H9 (cell line): Measurements from ENCODE around the gene VWA3A. TPM values are rescaled to one million over a fixed set of nuclear protein-coding genes. Genes with fewer than 3 reads are reported as not detected.

Experiments
- DNase-seq: peaks from one replicate; pipeline ENCODE4 v3.0.0-alpha.2; 2017
- H2AFZ ChIP-seq: one replicate; pipeline ENCODE4 v1.6.1; 2013; ENCODE audit warnings: mild to moderate bottlenecking, low read length, control low read depth, moderate library complexity
- H2AK5ac ChIP-seq: 2 replicates; pipeline ENCODE4 v1.6.1; 2013; ENCODE audit warnings: low read length, control low read depth, mixed read lengths; ENCODE audit not compliant: insufficient read length
- H2BK120ac ChIP-seq: one replicate; pipeline ENCODE4 v1.6.1; 2013; ENCODE audit warnings: low read depth, mild to moderate bottlenecking, low read length, control low read depth, inconsistent platforms; ENCODE audit not compliant: poor library complexity, severe bottlenecking
- H2BK12ac ChIP-seq: 2 replicates; pipeline ENCODE4 v1.6.1; 2013; ENCODE audit warnings: low read length, control low read depth, mixed read lengths, low read depth; ENCODE audit not compliant: insufficient read length
- H2BK15ac ChIP-seq: 2 replicates; pipeline ENCODE4 v1.6.1; 2013; ENCODE audit warnings: low read depth, low read length, control low read depth
- H2BK20ac ChIP-seq: one replicate; pipeline ENCODE4 v1.6.1; 2013; ENCODE audit warnings: low read depth, mild to moderate bottlenecking, low read length, control low read depth, inconsistent platforms; ENCODE audit not compliant: poor library complexity, severe bottlenecking
- H2BK5ac ChIP-seq: 2 replicates; pipeline ENCODE4 v1.6.1; 2013; ENCODE audit warnings: low read length, control low read depth, mixed read lengths; ENCODE audit not compliant: insufficient read length
- H3K14ac ChIP-seq: 2 replicates; pipeline ENCODE4 v1.6.1; 2013; ENCODE audit warnings: low read length, control low read depth; ENCODE audit not compliant: insufficient read depth
- H3K18ac ChIP-seq: 2 replicates; pipeline ENCODE4 v1.6.1; 2013; ENCODE audit warnings: low read depth, mild to moderate bottlenecking, mixed read lengths, low read length, control low read depth; ENCODE audit not compliant: insufficient read length
- H3K23ac ChIP-seq: 2 replicates; pipeline ENCODE4 v1.6.1; 2013; ENCODE audit warnings: low read length, control low read depth, mixed read lengths, low read depth; ENCODE audit not compliant: insufficient read length
- H3K23me2 ChIP-seq: 2 replicates; pipeline ENCODE4 v1.6.1; 2013; ENCODE audit warnings: low read depth, mild to moderate bottlenecking, mixed read lengths, low read length, control low read depth; ENCODE audit not compliant: insufficient read length, poor library complexity, severe bottlenecking
- H3K27ac ChIP-seq: 2 replicates; pipeline ENCODE4 v1.5.1; 2013; ENCODE audit warnings: low read length, control low read depth, mixed read lengths, low read depth; ENCODE audit not compliant: insufficient read length
- H3K27me3 ChIP-seq: 2 replicates; pipeline ENCODE4 v1.6.1; 2013; ENCODE audit warnings: low read length, control low read depth, inconsistent platforms; ENCODE audit not compliant: insufficient read depth
- H3K4ac ChIP-seq: 2 replicates; pipeline ENCODE4 v1.6.1; 2013; ENCODE audit warnings: low read depth, mild to moderate bottlenecking, control low read depth, inconsistent platforms, low read length, moderate library complexity
- H3K4me1 ChIP-seq: 2 replicates; pipeline ENCODE4 v1.6.1; 2013; ENCODE audit warnings: low read length, control low read depth, inconsistent platforms; ENCODE audit not compliant: insufficient read depth
- H3K4me2 ChIP-seq: 2 replicates; pipeline ENCODE4 v1.6.1; 2013; ENCODE audit warnings: low read length, control low read depth, mixed read lengths; ENCODE audit not compliant: insufficient read length, insufficient read depth
- H3K56ac ChIP-seq: 2 replicates; pipeline ENCODE4 v1.6.1; 2013; ENCODE audit warnings: low read depth, mild to moderate bottlenecking, mixed read lengths, low read length, control low read depth; ENCODE audit not compliant: insufficient read length
- H3K79me1 ChIP-seq: 2 replicates; pipeline ENCODE4 v1.6.1; 2013; ENCODE audit warnings: low read depth, mild to moderate bottlenecking, moderate library complexity, low read length, control low read depth, inconsistent platforms; ENCODE audit not compliant: insufficient read depth, poor library complexity, severe bottlenecking
- H3K79me2 ChIP-seq: 2 replicates; pipeline ENCODE4 v1.6.1; 2013; ENCODE audit warnings: low read length, control low read depth, inconsistent platforms; ENCODE audit not compliant: insufficient read depth
- H3K9ac ChIP-seq: 2 replicates; pipeline ENCODE4 v1.6.1; 2013; ENCODE audit warnings: low read length, control low read depth, mixed read lengths; ENCODE audit not compliant: insufficient read length; ENCODE audit errors: extremely low read depth
- H3K9me3 ChIP-seq: one replicate; pipeline ENCODE4 v1.6.1; 2013; ENCODE audit warnings: low read depth, low read length, inconsistent platforms; ENCODE audit not compliant: control insufficient read depth
- H3T11ph ChIP-seq: one replicate; pipeline ENCODE4 v1.6.1; 2013; ENCODE audit warnings: mild to moderate bottlenecking, low read length, control low read depth, inconsistent platforms
- H4K20me1 ChIP-seq: one replicate; pipeline ENCODE4 v1.6.1; 2013; ENCODE audit not compliant: control insufficient read depth, insufficient read length, insufficient read depth
- H4K5ac ChIP-seq: 2 replicates; pipeline ENCODE4 v1.6.1; 2013; ENCODE audit warnings: low read depth, mild to moderate bottlenecking, mixed read lengths, low read length, control low read depth; ENCODE audit not compliant: insufficient read length
- H4K8ac ChIP-seq: replicated peaks from 2 replicates; pipeline ENCODE4 v1.6.1; 2013; ENCODE audit warnings: low read length, control low read depth, mixed read lengths, low read depth; ENCODE audit not compliant: insufficient read length
- H4K91ac ChIP-seq: 2 replicates; pipeline ENCODE4 v1.6.1; 2013; ENCODE audit warnings: low read depth, mild to moderate bottlenecking, moderate library complexity, mixed read lengths, low read length, control low read depth; ENCODE audit not compliant: insufficient read length
- H3K27ac Mint-ChIP-seq, 3 experiments: 2 replicates in 2 of 3; 3 replicates in 1 of 3; pipeline ENCODE4 v1.8.0; 2020 to 2021; ENCODE audit warnings: mixed read lengths in 3 of 3, mild to moderate bottlenecking in 1 of 3, moderate library complexity in 1 of 3
- H3K27me3 Mint-ChIP-seq: 2 replicates; pipeline ENCODE4 v1.8.0; 2021; ENCODE audit warnings: low read depth, mild to moderate bottlenecking, moderate library complexity, mixed read lengths
- H3K36me3 Mint-ChIP-seq, 3 experiments: 2 replicates in 2 of 3; 3 replicates in 1 of 3; pipeline ENCODE4 v1.8.0; 2020 to 2021; ENCODE audit warnings: low read depth in 3 of 3, mixed read lengths in 3 of 3; ENCODE audit not compliant: insufficient read depth in 1 of 3
- H3K4me1 Mint-ChIP-seq, 2 experiments: 2 replicates each; pipeline ENCODE4 v1.8.0; 2020; ENCODE audit warnings: mixed read lengths in 2 of 2
- H3K4me3 Mint-ChIP-seq, 2 experiments: 2 replicates in 1 of 2; 3 replicates in 1 of 2; pipeline ENCODE4 v1.8.0; 2020 to 2021; ENCODE audit warnings: mild to moderate bottlenecking in 2 of 2, mixed read lengths in 2 of 2, moderate library complexity in 1 of 2
- H3K9me3 Mint-ChIP-seq, 2 experiments: 2 replicates in 1 of 2; 3 replicates in 1 of 2; pipeline ENCODE4 v1.8.0; 2020; ENCODE audit warnings: mild to moderate bottlenecking in 2 of 2, mixed read lengths in 2 of 2, moderate library complexity in 1 of 2
- WGBS: extraction: QIAGEN DNeasy Blood & Tissue Kit; methylation state at CpG from one replicate; pipeline ENCODE4 v1.1.7; 2013; ENCODE audit warnings: missing lambda C conversion rate, low lambda C conversion rate, mixed read lengths; ENCODE audit not compliant: insufficient read length; ENCODE audit errors: extremely low coverage; 5-methylcytosine and 5-hydroxymethylcytosine counted together
- total RNA-seq: library from RNA; stranded (reverse); gene quantifications from 2 replicates; pipeline ENCODE4 v1.2.1, GENCODE V29; 2021
- TF ChIP-seq, protein P1 (sequence below): fragments of 200-600 bp; sonication (generic); conservative IDR thresholded peaks from 3 replicates; pipeline ENCODE4 v1.8.0; 2021; ENCODE audit warnings: antibody characterized with exemption, mild to moderate bottlenecking

VWA3A gene
- total RNA-seq, 1 experiment from 2014 or later = not detected

DNA sequence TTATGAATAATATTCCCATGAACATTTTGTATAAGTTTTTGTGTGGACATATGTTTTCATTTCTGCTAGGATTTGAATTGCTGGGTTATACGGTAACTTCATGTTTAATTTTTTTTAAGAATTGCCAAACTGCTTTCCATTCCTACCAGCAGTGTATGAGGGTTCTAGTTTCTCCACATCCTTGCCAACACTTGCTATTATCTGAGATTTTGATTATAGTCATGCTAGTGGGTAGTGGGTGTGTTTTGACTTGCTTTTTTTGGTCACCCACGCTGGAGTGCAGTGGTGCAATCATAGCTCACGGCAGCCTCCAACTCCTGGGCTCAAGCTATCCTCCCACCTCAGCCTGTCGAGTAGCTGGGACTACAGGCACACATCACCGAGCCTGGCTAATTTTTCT is 110.8 kb downstream of the VWA3A start:
- Histone ChIP-seq H2BK120ac (no peak overlapping the region), H3K4me1 (peaks cover 5% of the 10 kb centered on the region; the same call in 1 of the 2 replicates), H3K4me2 (no peak overlapping the region), H2BK12ac (no peak overlapping the region), H3K79me1 (peaks cover 8% of the 10 kb centered on the region), H2BK20ac (no peak overlapping the region), H3K18ac (no peak overlapping the region), H3K23me2 (peaks cover 14% of the 10 kb centered on the region), H3K9ac (no peak overlapping the region), H3K9me3 (no peaks in the 10 kb centered on the region), H2AFZ (no peak overlapping the region), H3T11ph (no peak overlapping the region), H3K27ac (no peak overlapping the region), H4K8ac (no peak overlapping the region), H3K79me2 (peaks cover 6% of the 10 kb centered on the region; the same call in 1 of the 2 replicates), H2BK15ac (no peak overlapping the region), H3K27me3 (no peaks in the 10 kb centered on the region), H2AK5ac (no peak overlapping the region), H4K91ac (no peak overlapping the region), H2BK5ac (no peak overlapping the region), H3K14ac (no peak overlapping the region), H4K20me1 (no peaks in the 10 kb centered on the region), H3K4ac (no peak overlapping the region), H3K23ac (no peak overlapping the region), H3K56ac (no peak overlapping the region), H4K5ac (no peak overlapping the region)
- Mint-ChIP-seq H3K36me3 (no peaks in the 10 kb centered on the region), H3K27me3 (no peaks in the 10 kb centered on the region), H3K27ac (no peak overlapping the region), H3K4me3 (no peak overlapping the region), H3K9me3 (no peaks in the 10 kb centered on the region; a peak in 1 of 5 replicates), H3K4me1 (peaks cover 16 to 17% of the 10 kb centered on the region in 2 experiments)
- TF ChIP-seq, protein P1, sequence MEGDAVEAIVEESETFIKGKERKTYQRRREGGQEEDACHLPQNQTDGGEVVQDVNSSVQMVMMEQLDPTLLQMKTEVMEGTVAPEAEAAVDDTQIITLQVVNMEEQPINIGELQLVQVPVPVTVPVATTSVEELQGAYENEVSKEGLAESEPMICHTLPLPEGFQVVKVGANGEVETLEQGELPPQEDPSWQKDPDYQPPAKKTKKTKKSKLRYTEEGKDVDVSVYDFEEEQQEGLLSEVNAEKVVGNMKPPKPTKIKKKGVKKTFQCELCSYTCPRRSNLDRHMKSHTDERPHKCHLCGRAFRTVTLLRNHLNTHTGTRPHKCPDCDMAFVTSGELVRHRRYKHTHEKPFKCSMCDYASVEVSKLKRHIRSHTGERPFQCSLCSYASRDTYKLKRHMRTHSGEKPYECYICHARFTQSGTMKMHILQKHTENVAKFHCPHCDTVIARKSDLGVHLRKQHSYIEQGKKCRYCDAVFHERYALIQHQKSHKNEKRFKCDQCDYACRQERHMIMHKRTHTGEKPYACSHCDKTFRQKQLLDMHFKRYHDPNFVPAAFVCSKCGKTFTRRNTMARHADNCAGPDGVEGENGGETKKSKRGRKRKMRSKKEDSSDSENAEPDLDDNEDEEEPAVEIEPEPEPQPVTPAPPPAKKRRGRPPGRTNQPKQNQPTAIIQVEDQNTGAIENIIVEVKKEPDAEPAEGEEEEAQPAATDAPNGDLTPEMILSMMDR = no peak
- WGBS = no CpG with 5 or more reads among the region's 5 CpGs
- no peak for DNase-seq
